PFSK-1 (cell line): ENCODE data around the gene VAPB.

Experiments used
- FOXP2 ChIP-seq: optimal IDR thresholded peaks from 2 replicates; pipeline ENCODE3; 2011; ENCODE audit warnings: borderline replicate concordance, control low read depth, inconsistent platforms; ENCODE audit not compliant: insufficient read depth; ENCODE audit errors: extremely low read length, extremely low read depth
- POLR2AphosphoS5 ChIP-seq: IDR thresholded peaks from 2 replicates; pipeline ENCODE4 v1.6.1; 2012; ENCODE audit warnings: low read depth, mild to moderate bottlenecking, control low read depth, low read length, moderate library complexity
- SIN3A ChIP-seq: IDR thresholded peaks from 2 replicates; pipeline ENCODE4 v1.6.1; 2012; ENCODE audit warnings: mild to moderate bottlenecking, low read length, moderate library complexity, borderline replicate concordance; ENCODE audit not compliant: insufficient read depth
- TAF1 ChIP-seq: IDR thresholded peaks from 2 replicates; pipeline ENCODE4 v1.6.1; 2012; ENCODE audit warnings: low read length, control low read depth, borderline replicate concordance; ENCODE audit not compliant: insufficient read depth
- TF ChIP-seq, protein P1 (sequence below), 2 experiments: IDR thresholded peaks; 2 replicates each; pipeline versions ENCODE4 v1.6.1 to v1.8.0; 2011 to 2012; ENCODE audit warnings: low read depth in 2 of 2, low read length in 2 of 2, control low read depth in 1 of 2, inconsistent platforms in 1 of 2, mild to moderate bottlenecking in 1 of 2, moderate library complexity in 1 of 2; ENCODE audit not compliant: insufficient read depth in 1 of 2

DNA sequence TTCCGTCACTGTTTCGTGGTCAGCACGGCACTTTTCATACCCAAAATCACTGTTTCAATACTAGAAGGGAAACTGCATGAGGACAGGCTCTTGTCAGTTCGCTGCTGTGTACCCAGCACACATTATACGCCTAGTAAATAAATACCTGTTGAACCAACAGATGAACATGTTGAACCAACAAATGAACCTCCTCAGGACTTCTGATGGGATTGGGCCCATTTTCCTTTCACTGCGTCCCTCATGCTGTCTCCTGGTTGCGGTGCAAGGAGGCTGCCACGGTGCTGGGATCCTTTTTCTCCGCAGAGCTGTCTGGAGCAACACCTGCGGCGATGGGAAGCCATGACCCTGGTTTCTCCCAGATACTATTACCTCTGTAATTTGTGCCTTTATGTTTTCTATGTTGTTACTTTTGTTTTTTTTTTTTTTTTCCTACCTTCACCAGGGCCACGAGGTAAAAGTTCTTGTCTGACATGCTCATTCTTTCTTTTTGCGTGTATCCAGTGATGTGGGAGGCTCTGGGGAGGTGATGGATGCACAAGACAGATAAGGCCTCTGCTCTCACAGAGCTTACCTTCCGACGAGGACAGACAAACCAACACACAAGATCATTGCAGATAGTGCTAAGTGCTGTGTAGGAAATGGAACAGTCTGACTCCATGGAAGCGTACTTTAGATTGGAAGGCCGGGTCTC lies 1.1 kb downstream of the VAPB start:
- TF ChIP-seq SIN3A, result no peak
- no peak for TF ChIP-seq POLR2AphosphoS5
- TF ChIP-seq, protein P1, sequence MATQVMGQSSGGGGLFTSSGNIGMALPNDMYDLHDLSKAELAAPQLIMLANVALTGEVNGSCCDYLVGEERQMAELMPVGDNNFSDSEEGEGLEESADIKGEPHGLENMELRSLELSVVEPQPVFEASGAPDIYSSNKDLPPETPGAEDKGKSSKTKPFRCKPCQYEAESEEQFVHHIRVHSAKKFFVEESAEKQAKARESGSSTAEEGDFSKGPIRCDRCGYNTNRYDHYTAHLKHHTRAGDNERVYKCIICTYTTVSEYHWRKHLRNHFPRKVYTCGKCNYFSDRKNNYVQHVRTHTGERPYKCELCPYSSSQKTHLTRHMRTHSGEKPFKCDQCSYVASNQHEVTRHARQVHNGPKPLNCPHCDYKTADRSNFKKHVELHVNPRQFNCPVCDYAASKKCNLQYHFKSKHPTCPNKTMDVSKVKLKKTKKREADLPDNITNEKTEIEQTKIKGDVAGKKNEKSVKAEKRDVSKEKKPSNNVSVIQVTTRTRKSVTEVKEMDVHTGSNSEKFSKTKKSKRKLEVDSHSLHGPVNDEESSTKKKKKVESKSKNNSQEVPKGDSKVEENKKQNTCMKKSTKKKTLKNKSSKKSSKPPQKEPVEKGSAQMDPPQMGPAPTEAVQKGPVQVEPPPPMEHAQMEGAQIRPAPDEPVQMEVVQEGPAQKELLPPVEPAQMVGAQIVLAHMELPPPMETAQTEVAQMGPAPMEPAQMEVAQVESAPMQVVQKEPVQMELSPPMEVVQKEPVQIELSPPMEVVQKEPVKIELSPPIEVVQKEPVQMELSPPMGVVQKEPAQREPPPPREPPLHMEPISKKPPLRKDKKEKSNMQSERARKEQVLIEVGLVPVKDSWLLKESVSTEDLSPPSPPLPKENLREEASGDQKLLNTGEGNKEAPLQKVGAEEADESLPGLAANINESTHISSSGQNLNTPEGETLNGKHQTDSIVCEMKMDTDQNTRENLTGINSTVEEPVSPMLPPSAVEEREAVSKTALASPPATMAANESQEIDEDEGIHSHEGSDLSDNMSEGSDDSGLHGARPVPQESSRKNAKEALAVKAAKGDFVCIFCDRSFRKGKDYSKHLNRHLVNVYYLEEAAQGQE (IDR thresholded peaks at IDR 0.05; ENCODE audit: insufficient read depth in 1 of 2, low read depth in 2 of 2, low read length in 2 of 2), result no peak
- TF ChIP-seq TAF1, result no peak
- no peak for TF ChIP-seq FOXP2
